Heart left ventricle (tissue), 13 donors: ENCODE data around the gene ARMS2.

Experiments
- POLR2A ChIP-seq, 2 donors: fragments of 450-650 bp; IDR thresholded peaks; one replicate each; pipeline ENCODE4 v1.6.1; 2017; ENCODE audit warnings: antibody characterized with exemption in 2 of 2, mild to moderate bottlenecking in 2 of 2, moderate library complexity in 2 of 2
- TF ChIP-seq, protein P1 (sequence below), 12 donors: fragments of 200-600 bp; sonication (generic) in 4 of 12; IDR thresholded peaks; one replicate each; pipeline versions ENCODE4 v1.5.0 to v1.8.0; 2018 to 2022; ENCODE audit warnings: antibody characterized with exemption in 12 of 12, mild to moderate bottlenecking in 5 of 12
- donor health status: ischemic (EF 13 %, LVEDD 7.1; RV severe dilation, severe dysfunction).
- donor health status: DM: no; HTN: yes; CAD: no.
- donor health status: DM: no; HTN: no; CAD: no.
- donor health status: ischemic (EF 25% LVEDD 6.9; RV normal size, moderate dysfunction).
- donor health status: ischemic (EF 25% LVEDD 5.7; RV mildly dilated, moderate dysfunction).
- donor health status: ischemic (EF 35%, LVEDD 5.7; RV mildly dilated, moderate dysfunction).
- donor health status: nonischemic (EF 11% LVEDD 7.7; RV severe dilation, severe dysfunction).
- donor health status: DM: yes; HTN: yes; CAD: no.
- donor health status: PGD.
- donor health status: ischemic (EF 29% LVEDD 5.4; RV normal size, mild dysfunction).
- donor health status: nonischemic (EF 23%, LVEDD 6.1; RV moderate dilation, normal function).

DNA sequence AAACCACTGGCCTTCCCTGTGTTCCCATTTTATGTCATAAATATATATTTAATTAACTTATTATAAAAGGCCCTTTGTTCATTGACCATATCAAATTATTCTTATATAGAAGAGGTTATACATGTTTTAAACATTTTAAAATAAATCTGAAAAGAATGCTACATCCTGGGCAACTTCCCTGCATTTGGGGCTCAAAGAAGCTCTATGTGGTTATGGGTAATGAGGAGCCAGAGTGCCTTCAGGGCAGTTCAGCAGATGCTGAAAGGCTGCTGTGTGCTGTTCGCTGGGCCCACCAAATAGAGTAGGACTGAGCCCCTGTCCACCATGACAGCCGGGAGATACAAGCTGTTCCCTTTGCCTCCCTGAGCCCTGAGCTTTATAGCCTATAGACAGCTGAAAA, 42.8 kb downstream of the ARMS2 start:
- TF ChIP-seq POLR2A (IDR thresholded peaks at IDR 0.05), result no peak
- TF ChIP-seq, protein P1, sequence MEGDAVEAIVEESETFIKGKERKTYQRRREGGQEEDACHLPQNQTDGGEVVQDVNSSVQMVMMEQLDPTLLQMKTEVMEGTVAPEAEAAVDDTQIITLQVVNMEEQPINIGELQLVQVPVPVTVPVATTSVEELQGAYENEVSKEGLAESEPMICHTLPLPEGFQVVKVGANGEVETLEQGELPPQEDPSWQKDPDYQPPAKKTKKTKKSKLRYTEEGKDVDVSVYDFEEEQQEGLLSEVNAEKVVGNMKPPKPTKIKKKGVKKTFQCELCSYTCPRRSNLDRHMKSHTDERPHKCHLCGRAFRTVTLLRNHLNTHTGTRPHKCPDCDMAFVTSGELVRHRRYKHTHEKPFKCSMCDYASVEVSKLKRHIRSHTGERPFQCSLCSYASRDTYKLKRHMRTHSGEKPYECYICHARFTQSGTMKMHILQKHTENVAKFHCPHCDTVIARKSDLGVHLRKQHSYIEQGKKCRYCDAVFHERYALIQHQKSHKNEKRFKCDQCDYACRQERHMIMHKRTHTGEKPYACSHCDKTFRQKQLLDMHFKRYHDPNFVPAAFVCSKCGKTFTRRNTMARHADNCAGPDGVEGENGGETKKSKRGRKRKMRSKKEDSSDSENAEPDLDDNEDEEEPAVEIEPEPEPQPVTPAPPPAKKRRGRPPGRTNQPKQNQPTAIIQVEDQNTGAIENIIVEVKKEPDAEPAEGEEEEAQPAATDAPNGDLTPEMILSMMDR (IDR thresholded peaks at IDR 0.05), result no peak
